Jurkat, Clone E6-1 (cell line): ENCODE measurements around the gene MMS19.
A peak's percentile ranks its signal among the peaks of the same experiment; 100 is the strongest.
"Not testable (repeated sequence)": the region's sequence is repeated elsewhere in the genome, so short reads cannot be mapped to it uniquely, and the experiment has no call there.

Experiments used
- DNase-seq: peaks from one replicate; pipeline ENCODE4 v3.0.0-alpha.2; 2011; ENCODE audit warnings: low read depth, low spot score
- H3K4me3 ChIP-seq: 2 replicates; pipeline ENCODE4 v1.5.1; 2011; ENCODE audit warnings: mild to moderate bottlenecking, low read length, control low read depth, moderate library complexity

Gene MMS19

DNA sequence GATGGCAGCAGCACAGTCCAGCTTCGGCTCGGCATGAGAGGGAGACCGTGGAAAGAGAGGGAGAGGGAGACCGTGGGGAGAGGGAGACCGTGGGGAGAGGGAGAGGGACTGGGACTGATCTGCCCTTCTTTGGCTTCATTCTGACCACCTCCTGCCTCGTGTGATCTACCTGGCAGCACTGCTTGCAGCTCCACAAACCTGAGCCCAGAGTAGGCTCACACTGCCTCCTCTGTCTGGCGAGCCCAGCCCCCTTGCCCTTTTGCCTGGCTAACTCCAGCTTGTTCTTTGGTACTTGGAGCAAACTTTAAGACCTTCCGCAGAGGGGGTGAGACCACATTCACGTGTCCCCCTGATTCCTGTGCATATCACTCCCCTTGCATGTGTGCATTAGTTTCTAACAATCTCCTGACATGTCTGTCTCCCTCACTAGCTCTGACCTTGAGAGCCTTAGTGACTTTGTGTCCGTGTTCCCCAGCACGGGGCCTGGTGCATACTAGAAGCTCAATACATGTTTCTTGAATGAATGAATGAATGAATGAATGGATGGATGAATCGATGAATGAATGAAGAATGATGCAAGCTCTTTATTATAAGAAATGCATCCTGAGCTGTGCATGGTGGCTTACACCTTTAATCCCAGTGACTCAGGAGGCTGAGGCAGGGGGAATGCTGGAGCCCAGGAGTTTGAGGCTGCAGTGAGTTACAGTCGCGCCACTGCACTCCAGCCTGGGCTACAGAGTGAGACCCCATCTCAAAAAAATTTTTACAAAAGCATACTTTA lies 31.7 kb upstream of the MMS19 start:
- no peak overlapping the region for H3K4me3 ChIP-seq
- no peak for DNase-seq

DNA sequence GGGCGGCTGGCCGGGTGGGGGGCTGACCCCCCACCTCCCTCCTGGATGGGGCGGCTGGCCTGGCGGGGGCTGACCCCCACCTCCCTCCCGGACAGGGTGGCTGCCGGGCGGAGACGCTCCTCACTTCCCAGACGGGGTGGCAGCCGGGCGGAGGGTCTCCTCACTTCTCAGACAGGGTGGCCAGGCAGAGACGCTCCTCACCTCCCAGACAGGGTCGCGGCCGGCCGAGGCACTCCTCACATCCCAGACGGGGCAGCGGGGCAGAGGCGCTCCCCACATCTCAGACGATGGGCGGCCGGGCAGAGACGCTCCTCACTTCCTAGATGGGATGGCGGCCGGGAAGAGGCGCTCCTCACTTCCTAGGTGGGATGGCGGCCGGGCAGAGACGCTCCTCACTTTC lies 30.7 kb upstream of the MMS19 start:
- DNase-seq, H3K4me3 ChIP-seq: not testable (repeated sequence)

- no peak for DNase-seq
- H3K4me3 ChIP-seq, result no peak overlapping the region
Measured at GRCh38 chr10:97525683-97526110, 27.5 kb upstream of the MMS19 start.

DNA sequence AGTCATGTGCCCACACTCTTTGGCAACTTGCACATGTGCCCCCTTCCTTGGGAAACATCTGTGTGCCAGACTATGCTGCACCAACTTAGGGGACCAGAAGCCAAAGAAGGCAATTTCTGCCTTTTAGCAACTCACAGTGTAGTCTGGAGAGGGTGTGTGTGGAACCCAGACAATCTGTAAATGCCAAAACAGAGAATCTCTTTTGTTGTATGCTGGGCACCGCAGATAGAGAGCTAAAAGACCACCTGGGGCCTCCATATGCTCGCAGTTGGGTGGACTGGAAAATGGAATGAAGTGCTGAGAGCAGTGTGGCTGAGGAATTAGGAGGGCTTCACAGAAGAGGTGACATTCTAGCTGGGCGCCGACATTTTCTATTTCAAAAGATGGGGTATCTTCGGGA lies 26.9 kb upstream of the MMS19 start:
- no peak overlapping the region for H3K4me3 ChIP-seq

DNA sequence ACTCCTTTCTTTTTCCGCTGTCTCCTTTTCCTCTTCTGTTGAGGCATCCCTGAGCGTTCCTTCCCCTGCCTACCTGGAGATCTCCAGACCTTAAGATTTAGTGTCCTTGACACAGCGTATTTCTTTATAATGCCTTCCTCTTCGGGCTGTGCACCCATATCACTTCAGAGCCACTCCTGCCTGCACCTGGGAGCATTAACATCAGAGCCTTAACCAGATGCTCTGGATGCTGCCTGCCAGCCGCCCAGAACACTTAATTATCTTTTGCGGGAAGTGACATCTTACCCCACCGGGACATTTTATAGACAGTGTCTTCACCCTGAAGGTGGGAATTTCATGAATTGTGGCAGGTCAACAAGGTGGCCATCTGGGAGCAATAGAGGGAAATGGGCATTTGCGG lies 24.7 kb upstream of the MMS19 start:
- H3K4me3 ChIP-seq, result no peak overlapping the region
- no peak for DNase-seq

More for the DNA sequence above, 26.9 kb upstream of the MMS19 start:
- DNase-seq, result no peak

- H3K4me3 ChIP-seq, result no peak overlapping the region
- DNase-seq, result no peak
Measured at GRCh38 chr10:97522071-97522470, 23.8 kb upstream of the MMS19 start.

GRCh38 chr10:97520978-97521761 lies 22.9 kb upstream of the MMS19 start:
- H3K4me3 ChIP-seq, result no peak overlapping the region
- DNase-seq, result no peak

DNA sequence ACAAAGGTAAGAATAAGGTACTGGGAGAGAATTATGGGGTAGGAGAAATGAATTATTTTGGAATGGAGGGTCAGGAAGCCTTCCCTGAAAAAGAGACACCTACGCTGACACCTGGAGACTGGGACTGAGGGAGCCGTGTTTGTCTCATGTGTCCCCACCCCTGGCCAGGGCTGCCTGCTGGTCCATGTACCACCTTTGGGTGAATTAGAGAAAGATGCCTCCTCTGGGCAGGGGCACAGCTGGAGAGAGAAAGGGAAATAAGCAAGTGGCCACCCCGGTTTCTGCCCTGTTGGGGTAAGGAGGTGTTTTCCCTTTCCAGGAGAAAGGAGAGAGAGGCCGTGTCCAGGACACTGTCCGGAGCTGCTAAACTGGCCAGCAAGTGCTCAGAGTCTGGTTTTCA lies 22.3 kb upstream of the MMS19 start:
- no peak overlapping the region for H3K4me3 ChIP-seq
- DNase-seq, result no peak

DNA sequence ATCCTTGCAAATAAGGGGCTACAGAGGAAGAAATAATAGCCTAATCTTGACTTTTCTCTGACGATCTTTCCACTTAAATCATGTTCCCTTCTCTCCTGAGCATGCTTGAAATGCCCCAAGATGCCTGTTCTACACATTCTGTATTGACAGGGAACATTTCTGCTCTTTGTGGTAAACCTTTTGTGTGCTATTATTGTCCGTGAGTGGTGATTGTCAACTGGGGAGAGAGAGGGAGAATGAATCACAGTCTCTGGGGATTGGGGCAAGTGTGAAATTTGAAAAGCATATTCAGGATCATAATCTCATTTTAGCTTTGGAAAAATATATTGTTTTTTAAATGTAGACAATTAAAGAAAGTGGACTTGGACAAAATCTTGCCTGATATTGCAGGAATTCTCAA lies 21.1 kb upstream of the MMS19 start:
- DNase-seq, result no peak
- no peak overlapping the region for H3K4me3 ChIP-seq

DNA sequence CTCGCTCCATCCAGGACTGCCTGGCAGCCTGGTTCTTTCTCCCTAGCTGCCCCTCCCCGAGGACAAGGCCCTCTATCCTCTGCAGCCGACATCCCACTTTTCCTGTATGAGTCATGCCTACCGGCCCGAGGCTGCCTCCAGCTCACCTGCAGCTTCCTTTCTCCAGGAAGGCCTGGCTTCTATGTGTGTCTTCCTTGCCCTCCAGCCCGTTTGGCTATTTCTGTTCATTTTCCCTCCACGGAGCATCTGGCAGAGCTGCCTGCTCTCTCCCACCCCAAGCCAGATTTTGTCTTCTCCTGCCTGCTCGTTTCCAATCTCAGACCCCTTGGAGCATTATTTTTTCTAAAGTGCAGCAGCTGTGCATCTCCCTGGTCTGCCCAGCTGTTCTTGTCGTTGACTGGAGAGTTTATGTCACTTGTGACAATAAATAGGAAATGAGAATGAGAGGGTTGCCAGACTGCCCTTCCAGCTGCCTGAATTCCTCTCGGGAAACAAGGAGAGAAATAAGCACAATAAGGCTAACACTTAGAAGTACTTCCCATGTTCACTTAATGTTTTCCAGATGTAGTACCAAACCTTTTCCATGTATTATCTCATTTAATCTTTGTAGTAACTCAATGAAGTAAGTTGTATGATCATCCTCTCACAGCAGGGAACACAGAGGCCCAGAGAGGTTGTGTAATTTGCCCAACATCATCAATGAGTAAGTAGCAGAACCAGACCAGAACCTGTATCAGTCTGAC lies 20.2 kb upstream of the MMS19 start:
- no peak for DNase-seq
- no peak overlapping the region for H3K4me3 ChIP-seq

- no peak overlapping the region for H3K4me3 ChIP-seq
- no peak for DNase-seq
Measured at GRCh38 chr10:97517778-97518300, 19.6 kb upstream of the MMS19 start.

DNA sequence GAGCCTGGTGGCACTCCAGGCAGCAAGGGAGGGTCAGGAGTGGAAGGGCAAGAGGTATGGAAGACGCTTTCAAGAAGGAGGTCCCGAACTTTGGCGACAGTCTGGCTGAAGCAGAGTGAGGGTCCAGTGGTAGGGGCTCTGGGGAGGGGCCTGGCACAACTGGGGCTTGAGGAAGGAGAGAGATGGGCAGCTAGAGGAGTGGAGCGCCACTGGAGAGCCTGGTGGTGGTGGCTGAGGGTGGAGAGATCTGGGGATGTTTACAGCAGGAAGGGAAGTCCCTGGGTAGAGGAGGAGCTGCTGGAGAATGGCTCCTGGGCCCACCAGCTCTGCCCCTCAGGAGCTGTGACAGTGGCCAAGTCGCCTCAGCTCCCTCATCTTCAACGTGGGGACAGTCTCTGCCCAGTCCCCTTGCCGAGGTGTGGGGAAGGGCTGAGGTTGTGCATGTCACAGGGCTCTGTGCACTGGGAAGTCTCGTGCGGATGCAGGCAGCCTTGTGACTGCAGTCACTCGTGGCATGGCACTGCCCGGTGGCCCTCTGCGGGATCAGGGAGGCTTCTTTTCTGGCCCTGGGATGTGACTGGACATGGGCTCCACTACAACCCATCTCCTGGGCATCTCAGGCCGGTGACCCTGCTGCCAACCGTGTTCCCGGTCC lies 19.0 kb upstream of the MMS19 start:
- H3K4me3 ChIP-seq, result no peak overlapping the region
- DNase-seq, result no peak

DNA sequence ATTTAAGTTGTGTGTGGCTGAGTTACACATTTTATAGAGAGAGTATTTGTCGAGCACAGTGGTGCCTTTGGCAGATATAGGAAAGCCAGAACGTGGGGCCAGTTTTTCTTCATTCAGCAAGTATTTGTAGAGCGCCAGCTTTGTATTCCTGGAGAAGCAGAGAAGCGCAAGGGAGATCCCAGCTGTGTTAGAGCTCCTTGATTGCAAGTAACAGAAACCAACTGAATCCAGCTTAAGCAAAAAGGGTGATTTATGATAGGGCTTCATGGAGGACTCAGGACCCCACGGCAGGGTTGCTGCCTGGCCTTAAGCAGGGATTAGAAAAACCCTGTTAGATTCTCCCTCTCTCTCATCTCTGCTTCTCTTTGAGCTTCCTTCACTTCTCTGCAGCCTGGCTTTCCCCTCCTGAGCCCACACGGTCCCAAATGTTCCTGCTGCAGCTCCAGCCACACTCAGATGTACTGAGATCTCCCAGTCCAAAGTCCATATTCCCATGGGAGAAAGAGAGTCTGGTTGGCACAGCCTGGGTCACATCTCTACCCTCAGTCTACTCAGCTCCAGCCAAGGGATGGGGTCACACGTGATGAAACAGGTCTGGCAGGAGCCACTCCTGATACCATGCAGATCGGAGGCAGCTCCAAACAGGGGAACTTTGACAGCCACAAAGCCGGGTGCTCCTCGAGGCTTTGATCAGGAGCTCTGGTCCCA lies 17.2 kb upstream of the MMS19 start:
- DNase-seq, result no peak
- H3K4me3 ChIP-seq, result no peak overlapping the region

GRCh38 chr10:97514344-97514743 lies 16.1 kb upstream of the MMS19 start:
- no peak overlapping the region for H3K4me3 ChIP-seq
- no peak for DNase-seq

GRCh38 chr10:97512993-97513392 lies 14.8 kb upstream of the MMS19 start:
- DNase-seq, result peak; percentile 23
- no peak overlapping the region for H3K4me3 ChIP-seq

DNA sequence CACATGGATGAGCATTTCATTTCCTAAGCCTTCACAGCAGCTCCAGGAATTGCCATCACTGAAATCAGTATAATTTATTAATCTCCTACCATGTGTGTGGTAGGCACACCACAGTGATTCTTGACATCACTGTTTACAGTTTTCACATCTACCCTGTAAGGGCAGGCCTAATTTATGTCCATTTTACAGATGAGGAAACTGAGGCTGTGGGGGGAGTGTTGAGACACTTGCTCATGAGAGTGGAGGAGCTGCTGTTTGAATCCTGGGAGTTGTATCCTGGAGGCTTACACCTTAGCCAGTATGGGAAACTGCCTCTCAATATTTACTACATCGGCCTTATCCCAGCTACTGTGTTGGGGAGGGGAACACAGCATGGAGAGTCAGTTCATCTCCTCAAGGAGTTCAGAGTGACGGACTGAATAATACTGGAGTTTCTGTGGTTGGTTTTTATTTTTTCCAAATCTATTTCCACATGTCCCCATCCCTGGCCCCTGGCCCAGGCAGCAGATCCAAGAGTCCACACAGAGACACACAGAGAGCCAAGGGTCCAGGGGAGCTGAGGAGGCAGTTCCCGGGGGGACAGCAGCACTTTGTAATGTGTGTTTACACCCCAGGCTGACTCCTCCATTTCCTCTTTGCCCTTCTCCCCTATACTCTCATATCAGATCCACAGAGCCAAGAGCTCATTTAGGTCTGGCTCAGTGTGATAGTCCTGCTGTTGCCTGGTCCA lies 13.7 kb upstream of the MMS19 start:
- no peak for DNase-seq
- H3K4me3 ChIP-seq, result no peak overlapping the region

- H3K4me3 ChIP-seq, result no peak overlapping the region
- DNase-seq, result no peak
Measured at GRCh38 chr10:97510686-97511085, 12.5 kb upstream of the MMS19 start.

DNA sequence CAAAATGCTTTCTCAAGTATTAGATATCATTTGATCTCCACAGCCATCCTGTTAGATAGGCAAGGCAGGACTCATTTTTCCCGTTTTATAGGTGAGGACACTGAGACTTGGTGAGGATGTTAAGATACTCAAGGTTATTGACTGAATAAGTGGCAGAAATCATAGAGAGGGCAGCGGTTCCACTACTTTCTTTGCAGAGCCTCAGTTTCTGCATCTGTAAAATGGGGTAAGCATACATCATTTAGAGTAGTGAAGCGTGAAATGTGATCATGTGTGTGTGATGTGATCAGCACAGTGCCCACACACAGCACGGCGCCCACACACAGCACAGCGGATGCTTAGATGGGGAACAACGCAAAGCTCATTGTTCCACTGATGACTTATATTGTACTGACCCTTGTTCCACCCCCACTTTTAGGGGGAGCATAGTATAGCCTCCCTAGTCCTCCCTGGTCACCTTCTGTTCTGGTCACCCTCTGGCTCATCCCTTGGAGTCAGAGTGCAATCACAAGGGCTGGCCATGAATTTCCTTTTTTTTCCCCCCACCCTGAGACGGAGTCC lies 11.0 kb upstream of the MMS19 start:
- DNase-seq, result no peak
- H3K4me3 ChIP-seq, result no peak overlapping the region
